Measurements from ENCODE around the gene GARRE1. TPM values are rescaled to one million over a fixed set of nuclear protein-coding genes. Genes with fewer than 3 reads are reported as not detected.
"Not testable (repeated sequence)": the region's sequence is repeated elsewhere in the genome, so short reads cannot be mapped to it uniquely, and the experiment has no call there.

Gene GARRE1
- total RNA-seq, 1 experiment from 2014 or later: 13.9 TPM

- DNase-seq (ENCODE audit: low spot score): peak; percentile 68
Observed at GRCh38 chr19:34232566-34233481, 21.5 kb upstream of the GARRE1 start.

- no peak for DNase-seq (ENCODE audit: low spot score)
Observed at GRCh38 chr19:34235425-34235940, 18.9 kb upstream of the GARRE1 start.

- no peak for DNase-seq (ENCODE audit: low spot score)
Observed at GRCh38 chr19:34236035-34236987, 18.0 kb upstream of the GARRE1 start.

GRCh38 chr19:34237283-34237682, 17.1 kb upstream of the GARRE1 start:
- DNase-seq (ENCODE audit: low spot score): no peak

- no peak for DNase-seq (ENCODE audit: low spot score)
Observed at GRCh38 chr19:34237939-34238338, 16.4 kb upstream of the GARRE1 start.

GRCh38 chr19:34241513-34242337, 12.6 kb upstream of the GARRE1 start:
- DNase-seq (ENCODE audit: low spot score): peak; percentile 91

GRCh38 chr19:34243138-34243875, 11.0 kb upstream of the GARRE1 start:
- DNase-seq (ENCODE audit: low spot score): not testable (repeated sequence)

GRCh38 chr19:34243876-34244578, 10.3 kb upstream of the GARRE1 start:
- DNase-seq (ENCODE audit: low spot score): no peak

GRCh38 chr19:34244611-34245299, 9.6 kb upstream of the GARRE1 start:
- no peak for DNase-seq (ENCODE audit: low spot score)

- no peak for DNase-seq (ENCODE audit: low spot score)
Observed at GRCh38 chr19:34246340-34246739, 8.0 kb upstream of the GARRE1 start.

GRCh38 chr19:34248941-34249340, 5.4 kb upstream of the GARRE1 start:
- no peak for DNase-seq (ENCODE audit: low spot score)

GRCh38 chr19:34253167-34253566, 1.2 kb upstream of the GARRE1 start:
- not testable (repeated sequence) for DNase-seq (ENCODE audit: low spot score)

GRCh38 chr19:34253681-34254045, 691 bp upstream of the GARRE1 start:
- not testable (repeated sequence) for DNase-seq (ENCODE audit: low spot score)

- DNase-seq (ENCODE audit: low spot score): peak; percentile 45
Observed at GRCh38 chr19:34254698-34255432, 511 bp downstream of the GARRE1 start.

GRCh38 chr19:34255546-34255945, 1.2 kb downstream of the GARRE1 start:
- DNase-seq (ENCODE audit: low spot score): no peak

GRCh38 chr19:34256835-34257558, 2.6 kb downstream of the GARRE1 start:
- DNase-seq (ENCODE audit: low spot score): no peak

- DNase-seq (ENCODE audit: low spot score): no peak
Observed at GRCh38 chr19:34257559-34257924, 3.2 kb downstream of the GARRE1 start.

Measured in HT-29 (cell line).